Activated CD4-positive, alpha-beta T cell treated with anti-CD3 and anti-CD28 coated beads, Interleukin-10, Interleukin-2, amounts not matched to agents 100 ng/mL and 50 ng/mL, durations not matched to agents 16 hours and 8 hours (primary cell): ENCODE data around the gene PXDN.

Experiments
- DNase-seq: peaks from one replicate; pipeline ENCODE4 v3.0.0-alpha.2; 2020

The PXDN gene

DNA sequence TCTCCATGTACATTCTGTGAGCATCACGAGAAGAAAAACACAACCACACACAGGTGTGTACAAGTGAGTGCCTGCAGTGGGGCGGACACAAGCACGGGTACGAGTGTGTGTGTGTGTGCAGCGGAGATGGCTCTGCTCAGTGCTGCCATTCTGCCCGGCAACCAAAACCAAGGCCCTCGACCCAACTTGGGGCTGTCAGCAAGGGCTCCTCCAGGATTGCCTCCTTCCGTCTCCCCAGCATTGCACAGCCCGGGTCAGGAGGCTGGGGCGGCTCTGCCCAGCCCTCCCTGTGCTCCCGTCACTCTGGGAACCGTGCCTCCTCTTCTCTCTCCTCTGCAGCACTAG lies 66.5 kb downstream of the PXDN start:
- DNase-seq: no peak

GRCh38 chr2:1676913-1677820 lies 67.1 kb downstream of the PXDN start:
- DNase-seq: no peak

- no peak for DNase-seq
Measured at GRCh38 chr2:1676091-1676912, 68.0 kb downstream of the PXDN start.

GRCh38 chr2:1675633-1676032 lies 68.7 kb downstream of the PXDN start:
- DNase-seq: no peak

DNA sequence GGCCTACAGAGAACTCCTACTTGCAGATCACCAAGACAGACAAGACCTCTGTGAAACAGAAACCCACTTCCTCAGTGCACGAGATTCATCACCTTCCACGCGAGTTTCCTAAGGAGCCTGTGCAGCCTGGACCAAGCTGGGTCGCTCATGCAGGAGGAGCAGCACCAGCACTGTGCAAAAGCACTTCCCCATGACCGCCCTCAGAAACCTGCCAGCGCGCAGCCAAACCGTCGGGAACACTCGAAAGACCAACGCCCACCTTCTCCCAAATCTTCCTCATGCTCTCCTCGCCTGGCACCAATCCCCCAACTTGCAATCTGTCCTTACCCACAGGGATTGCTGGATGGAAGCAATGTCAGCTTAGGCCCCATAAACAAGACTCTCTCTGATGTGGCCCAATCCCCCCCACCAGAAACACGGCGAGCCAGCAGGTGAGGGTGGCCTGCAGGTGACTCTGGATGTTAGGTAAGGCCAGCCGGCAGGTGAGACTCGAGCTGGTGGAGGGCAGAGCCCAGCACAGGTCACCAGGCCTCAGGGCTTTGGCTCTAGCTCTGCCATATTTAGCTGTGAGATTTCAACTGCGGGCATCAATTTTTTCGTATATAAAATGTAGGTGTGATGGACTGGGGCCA lies 69.4 kb downstream of the PXDN start:
- DNase-seq: no peak

- DNase-seq: no peak
Measured at GRCh38 chr2:1674276-1674675, 70.0 kb downstream of the PXDN start.

GRCh38 chr2:1673160-1673944 lies 71.0 kb downstream of the PXDN start:
- no peak for DNase-seq

DNA sequence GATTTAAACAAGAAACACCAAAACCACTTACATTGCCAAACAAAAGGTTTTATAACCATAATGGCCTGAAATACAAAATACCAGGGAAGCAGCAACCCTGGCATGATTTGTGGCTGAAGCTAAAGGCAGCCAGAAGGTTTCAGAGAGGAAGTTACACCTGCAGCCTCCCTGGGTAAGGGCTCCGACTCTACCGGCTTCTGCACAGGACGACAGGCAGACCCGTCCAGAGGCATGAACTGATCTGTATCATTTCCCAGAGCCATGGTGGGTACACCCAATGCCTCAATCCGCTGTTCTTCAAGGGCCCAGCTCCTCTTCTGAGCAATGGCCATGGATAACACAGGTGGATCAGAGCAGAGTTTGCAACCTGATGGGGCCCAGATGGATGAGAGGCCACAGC lies 71.6 kb downstream of the PXDN start:
- DNase-seq: no peak

DNA sequence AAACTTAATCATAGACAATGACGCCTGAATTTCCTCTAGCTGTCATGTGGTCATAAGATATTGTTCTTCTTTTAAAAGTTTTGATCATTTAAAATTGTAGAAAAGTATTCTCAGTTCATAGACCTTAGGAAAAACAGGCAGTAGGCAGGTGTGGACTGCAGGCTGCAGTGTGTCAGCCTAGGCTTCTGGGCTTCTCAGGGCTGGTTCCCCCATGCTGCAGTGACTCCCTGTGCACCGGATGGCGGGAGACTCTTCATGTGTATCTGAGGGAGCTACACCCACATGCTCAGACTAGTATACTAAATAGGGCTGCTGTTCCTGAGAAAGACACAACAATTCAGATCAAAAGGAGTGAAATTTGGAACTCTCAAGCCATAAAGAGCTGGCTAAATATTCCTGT lies 72.4 kb downstream of the PXDN start:
- no peak for DNase-seq

DNA sequence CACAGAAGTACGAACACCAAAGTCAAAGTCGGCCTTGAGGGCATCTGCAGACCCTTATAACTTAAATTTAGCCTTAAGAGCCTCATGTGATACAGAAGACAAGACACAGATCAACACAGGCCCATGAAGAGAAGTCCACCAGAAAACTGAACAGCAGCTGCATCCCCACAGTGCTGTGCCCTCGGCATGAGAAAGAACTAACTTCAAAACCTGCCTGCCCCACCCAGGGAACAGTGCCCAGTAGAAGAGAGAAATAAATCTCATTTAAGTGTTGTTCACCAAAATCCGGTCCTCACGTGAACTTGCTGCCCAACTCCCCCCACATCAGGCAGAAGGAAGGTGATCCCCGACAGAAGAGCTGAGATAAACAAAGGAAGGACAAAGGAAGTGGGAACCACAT lies 73.7 kb downstream of the PXDN start:
- no peak for DNase-seq

DNA sequence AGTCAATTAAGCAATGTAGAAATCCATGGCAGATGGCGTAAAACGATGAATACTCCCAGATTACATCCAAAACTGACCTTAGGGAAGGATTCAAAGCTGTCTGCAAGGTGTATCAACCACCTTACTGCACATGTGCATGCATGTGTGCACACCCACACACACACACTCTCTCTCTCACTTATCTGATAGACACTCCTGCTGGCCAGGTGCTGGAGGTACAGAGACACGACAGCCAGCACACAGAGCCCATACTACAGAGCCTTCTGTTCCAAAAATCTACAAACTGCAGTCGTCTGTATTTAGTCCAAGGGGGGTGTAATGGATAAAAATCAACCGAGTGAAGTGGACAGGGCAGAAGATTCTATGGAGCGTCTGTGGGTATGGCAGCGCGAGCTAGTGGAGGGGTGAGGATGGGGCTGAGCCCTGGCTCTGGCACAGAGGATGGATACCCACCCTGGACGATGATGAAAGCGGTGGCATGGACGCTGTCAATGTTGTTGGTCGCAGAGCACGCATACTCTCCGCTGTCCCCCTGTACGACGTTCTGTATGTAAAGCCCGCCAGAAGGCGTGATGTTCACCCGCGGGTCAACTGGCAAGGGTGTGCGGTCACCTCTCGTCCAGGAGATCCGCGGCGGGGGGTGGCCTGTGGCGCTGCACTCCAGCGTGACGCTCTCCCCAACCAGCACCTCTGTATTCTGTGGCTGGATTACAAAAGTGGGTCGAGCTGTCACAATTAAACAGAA lies 78.4 kb downstream of the PXDN start:
- DNase-seq: no peak

GRCh38 chr2:1664698-1665097 lies 79.6 kb downstream of the PXDN start:
- DNase-seq: no peak

GRCh38 chr2:1664076-1664605 lies 80.2 kb downstream of the PXDN start:
- DNase-seq: no peak

GRCh38 chr2:1663621-1664020 lies 80.7 kb downstream of the PXDN start:
- no peak for DNase-seq

DNA sequence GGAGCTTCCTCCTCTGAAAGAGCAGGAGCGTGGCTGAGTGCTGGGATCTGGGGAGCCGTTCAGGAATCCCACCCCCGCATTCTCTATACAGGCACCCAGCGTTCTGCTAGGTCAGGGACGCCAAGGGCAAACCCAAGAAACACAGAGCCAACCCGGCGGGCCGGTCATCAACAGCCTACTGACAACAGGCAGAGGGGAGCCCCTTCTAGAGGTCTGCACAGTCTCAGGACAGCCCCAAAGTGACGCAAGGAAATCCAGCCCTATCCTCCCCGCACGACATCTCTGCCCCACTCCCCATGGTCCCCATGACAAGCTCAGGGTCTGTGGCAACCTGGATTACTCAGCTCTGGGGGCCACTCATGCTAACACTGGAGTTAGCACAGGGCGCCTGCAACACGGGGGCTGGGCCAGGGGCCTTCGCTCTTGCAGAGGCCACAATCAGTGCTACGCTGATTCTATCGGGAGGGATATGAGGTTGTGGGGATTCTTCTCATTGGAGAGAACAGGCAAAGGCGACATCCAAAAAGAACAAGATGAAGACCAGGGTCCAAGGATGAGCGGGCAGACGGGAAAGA lies 81.6 kb downstream of the PXDN start:
- no peak for DNase-seq

DNA sequence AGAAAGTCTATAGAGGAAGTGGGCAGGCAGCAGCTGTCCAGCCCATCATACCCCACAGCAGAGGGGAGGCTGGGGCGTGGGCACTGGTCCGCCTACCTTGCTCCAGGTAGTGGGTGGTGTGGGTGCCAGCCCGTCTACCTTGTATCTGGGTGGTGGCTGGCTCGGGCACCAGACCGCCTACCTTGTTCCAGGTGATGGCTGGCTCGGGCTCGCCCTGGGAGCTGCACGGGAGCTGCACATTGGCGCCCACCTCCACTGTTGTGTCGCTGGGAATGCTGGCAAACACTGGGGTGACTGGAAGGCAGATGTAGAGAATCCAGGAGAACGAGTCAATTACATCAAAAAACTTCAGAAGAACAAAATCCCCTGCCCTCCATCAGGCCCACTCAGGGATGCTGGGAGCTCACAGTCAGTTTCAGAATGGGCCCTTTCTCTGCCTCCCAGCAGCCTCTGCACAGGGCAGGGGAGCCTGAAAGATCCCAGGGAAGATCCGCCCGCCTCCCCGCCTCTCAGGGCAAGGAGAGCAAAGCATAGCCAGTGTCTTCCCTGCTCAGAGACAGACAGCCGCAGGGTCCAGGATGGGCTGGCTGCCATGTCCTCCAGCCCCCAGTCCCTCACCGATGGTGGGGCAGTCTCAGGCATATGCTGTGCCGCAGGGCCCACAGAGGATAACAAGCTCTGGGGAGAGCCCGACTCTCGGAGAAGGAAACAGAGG lies 82.3 kb downstream of the PXDN start:
- no peak for DNase-seq

DNA sequence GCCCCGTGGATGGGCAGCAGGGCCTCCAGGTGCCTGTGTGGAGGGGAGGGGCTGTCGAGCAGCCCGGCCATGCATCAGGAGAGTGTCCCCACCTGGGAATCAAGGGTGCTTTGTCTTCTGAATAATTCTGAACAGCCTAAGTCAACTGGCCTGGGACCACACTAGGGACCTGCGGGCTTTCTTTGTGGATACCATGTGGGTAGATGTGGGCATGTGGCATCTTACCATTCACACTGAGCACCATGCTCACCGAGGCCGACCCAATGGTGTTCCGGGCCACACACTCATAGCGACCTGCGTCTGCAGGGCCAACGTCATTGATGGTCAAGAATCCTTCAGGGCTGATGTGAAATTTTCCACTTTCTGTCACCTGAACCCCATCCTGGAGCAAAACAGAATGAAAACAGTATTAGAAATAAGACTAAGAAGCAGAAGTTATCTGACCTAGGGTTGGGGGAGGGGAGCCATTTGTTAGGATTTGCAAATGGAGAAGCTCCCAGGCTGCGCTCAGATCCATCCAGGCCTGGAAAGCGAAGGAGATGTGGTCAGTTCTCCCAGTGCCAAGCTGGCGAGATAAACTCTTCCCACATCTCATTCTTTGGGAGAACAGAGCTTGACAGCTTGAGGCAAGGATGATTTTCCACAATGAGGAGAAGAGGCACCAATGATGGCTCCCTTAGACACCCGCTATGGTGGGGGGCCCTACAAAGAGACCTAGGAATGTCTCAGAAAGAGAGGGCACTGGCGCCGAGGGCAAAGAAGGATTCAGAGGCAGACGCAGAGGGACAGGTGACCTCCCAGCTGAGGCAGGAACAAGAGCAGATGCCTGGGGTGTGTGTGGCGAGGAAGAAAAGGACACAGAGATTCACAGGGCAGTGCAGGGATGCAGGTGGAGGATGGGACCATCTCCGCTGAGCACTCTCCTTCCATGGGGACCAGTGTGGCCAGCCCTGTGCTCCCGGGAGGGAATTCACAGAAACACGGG lies 83.4 kb downstream of the PXDN start:
- no peak for DNase-seq

DNA sequence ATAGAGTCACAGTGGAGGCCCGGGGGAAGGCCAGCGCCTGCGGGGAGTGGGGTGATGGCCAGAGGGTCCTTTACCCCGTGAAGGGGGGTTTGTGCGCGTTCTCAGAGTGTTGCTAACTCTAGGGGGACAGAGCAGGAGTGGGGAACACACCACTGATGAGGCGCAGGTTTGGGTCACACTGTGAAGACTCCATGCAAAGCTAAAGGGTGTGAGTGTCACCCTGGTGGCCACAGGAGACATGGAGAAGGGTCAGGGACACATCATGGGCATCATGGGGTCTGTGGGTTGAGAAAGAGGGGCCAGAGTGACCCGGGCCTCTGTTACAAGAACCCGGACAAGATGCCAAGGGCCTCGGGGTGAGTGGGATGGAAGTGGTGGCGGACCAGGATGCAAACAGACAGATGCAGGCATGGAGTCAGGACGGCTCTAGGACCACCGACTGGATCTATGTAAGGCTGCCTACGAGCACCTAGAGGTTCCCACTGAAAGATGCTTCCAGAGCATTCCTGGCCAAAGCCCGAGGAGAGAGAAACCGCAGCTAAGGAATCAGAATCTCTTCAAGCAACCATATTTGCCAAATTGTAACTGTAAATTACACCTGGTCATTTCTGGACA lies 84.3 kb downstream of the PXDN start:
- DNase-seq: no peak
